ENCODE measurements around the gene SIGLEC10.
"Not testable (repeated sequence)": the region's sequence is repeated elsewhere in the genome, so short reads cannot be mapped to it uniquely, and the experiment has no call there.

SIGLEC10 gene, protein sequence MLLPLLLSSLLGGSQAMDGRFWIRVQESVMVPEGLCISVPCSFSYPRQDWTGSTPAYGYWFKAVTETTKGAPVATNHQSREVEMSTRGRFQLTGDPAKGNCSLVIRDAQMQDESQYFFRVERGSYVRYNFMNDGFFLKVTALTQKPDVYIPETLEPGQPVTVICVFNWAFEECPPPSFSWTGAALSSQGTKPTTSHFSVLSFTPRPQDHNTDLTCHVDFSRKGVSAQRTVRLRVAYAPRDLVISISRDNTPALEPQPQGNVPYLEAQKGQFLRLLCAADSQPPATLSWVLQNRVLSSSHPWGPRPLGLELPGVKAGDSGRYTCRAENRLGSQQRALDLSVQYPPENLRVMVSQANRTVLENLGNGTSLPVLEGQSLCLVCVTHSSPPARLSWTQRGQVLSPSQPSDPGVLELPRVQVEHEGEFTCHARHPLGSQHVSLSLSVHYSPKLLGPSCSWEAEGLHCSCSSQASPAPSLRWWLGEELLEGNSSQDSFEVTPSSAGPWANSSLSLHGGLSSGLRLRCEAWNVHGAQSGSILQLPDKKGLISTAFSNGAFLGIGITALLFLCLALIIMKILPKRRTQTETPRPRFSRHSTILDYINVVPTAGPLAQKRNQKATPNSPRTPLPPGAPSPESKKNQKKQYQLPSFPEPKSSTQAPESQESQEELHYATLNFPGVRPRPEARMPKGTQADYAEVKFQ

DNA sequence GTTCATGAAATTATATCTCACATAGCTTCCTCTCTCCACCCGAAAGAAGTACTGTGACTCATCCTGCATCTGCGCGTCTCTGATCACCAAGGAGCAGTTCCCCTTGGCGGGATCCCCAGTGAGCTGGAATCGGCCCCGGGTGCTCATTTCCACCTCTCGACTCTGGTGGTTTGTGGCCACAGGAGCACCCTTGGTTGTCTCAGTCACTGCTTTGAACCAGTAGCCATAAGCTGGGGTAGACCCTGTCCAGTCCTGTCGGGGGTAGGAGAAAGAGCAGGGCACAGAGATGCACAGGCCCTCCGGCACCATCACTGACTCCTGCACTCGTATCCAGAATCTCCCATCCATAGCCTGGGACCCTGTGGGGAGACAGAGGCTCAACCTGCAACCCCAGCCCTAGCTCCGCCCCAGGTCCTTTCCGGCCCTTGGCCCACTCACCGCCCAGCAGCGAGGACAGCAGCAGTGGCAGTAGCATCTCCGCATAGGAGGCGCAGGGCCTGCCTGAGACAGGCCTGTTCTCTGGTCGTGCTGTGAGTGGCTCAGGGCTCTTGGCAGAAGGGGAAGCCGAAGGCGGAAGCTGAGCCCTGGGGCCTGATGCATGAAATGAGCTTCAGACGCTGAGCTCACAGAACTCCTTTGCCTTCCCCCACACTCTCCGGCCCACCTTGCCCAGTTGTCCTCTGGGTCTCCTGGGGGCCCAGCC lies at the start of gene SIGLEC10:
SIGLEC10 (minus strand) TSS at position 536 of the 703 bp plus-strand sequence; CDS start at position 475, 61 bp downstream.
- DNase-seq, result no peak

DNA sequence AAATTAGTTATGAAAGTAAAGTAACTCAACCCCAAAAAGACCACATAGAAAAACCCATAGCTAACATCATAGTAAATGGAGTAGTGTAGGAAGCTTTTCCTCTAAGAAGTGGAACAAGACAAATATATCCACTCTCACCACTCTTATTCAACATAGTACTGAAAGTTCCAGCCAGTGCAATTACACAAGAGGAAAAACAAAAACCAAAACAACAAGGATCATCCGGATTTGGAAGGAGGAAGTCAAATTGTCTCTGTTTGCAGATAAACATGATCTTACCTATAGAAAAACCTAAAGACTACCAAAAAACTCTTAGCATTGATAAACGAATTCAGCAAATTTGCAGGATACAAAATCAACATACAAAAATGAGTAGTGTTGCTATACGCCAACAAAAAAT lies 49.3 kb upstream of the SIGLEC10 start:
- no peak for DNase-seq

DNA sequence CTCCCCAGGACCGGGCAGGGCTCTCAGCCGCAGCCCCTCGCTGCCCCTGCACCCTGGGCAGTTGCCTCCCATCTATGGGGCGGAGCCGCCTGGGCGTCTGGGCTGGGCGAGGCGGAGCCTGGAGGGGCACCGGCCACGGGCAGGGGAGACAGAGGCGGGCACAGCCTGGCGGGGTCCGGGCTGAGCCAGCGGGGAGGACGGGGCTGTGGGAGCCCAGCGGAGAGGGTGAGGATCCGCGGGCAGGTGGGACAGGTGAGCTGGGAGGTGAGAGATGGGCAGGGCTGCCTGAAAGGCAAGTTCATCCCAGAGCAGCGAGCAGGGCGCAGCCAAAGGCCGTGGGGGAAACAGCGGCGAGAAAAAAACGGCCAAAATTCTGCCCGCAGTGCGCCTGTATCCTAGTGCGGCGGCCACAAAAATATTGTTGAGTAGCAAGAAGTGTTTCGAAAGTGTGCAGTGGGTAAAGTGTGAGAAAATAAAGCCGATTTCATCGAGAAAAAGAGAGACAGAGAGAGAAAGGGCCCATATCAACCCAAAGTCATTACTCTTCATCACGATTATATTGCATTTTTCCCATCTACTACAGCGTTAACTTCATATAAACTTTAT lies 46.6 kb upstream of the SIGLEC10 start:
- not testable (repeated sequence) for DNase-seq

DNA sequence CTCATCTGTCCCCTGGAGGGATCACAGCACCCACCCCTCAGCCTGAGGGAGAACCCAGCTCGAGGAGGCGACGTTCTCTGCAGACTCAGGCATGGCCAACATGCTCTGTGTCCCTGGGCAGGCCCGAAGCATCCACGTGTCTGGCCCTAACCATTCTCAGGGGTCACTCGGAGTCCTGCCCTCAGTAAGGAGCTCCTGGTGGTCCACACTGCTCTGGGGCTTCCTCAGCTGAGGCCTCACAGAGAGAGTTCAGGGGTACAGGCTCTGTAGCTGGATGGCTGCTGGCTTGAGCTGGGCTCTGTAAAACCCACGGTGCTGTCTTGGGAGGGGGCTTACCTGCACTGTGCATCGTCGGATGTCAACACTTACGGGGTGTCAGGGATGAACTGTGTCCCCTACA lies 45.2 kb upstream of the SIGLEC10 start:
- DNase-seq, result no peak

DNA sequence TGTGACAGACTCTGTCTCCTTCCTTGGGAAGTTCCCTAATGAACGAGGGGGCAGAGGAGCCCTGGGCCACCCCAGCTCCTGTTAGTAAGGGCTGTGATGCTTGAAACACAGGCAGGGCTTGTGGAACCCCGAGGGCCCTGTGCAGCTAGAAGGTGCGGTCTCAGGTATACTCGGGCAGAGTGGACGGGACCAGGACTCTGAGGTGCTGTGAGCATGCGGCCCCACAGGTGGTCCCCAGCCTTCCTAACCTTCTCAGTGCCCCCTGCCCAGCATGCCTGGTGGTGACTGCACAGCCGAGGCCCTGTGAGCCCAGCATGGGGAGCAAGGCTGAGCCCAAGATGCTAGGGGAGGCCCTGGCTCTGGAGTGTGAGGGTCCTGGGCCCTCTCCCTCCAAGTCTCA lies 44.8 kb upstream of the SIGLEC10 start:
- DNase-seq, result no peak

DNA sequence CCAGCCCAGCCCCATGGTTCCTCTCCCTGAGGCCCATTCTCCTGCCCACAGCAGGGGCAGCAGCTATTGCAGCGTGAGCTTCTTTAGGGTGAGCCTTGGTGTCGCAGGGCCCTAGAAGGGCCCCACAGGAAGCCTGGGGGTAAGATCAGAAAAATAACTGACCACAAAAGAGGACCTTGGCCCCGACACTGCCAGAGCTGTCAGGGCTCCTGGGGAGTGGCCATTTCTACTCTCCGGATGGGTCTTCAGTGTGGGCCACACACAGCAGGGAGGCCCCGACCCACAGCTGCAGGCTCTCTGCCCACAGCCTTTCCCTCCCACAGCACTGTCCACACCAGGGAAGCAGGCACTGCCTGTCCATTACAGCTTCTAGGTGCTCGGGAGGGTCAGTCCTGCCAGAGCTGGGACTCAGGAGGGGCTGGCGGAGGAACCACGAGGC lies 44.3 kb upstream of the SIGLEC10 start:
- DNase-seq, result no peak

DNA sequence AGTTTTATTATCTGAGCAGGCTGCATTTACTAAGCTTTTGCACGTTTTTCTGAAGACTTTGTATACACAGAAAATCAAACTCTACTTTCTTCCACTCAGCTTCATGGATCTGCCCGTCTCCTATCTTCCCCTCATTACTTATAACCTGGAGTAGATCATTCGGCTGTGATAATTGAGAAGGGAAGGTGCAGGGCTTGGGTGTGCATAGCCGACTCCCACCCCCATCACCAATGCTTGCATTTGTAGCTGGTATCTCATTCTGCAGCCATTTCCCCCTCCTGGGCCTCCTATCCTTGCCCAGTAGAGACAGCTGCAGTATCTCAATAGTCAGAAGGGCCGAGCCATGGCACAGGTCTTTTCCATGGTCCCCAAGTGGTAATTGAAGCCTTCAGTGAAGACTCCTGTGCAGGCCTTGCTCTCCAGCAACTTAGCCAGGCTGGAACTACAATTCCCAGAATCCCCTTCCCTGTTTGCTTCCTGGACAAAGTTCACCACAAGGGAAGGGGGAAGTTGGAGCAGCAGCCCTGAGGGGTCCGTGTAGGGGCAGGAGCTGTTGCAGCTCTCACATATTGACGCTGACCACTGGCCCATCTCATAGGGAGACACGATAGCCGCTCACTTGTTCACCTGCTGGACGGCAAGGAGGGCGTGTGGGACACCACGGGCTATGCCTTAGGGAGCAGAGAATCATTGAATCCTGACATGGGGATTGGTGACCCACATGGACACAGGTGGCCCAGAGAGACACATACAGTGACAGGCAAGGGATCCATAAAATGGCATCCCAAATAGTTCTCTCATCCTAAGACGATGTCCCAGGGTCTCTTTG lies 42.9 kb upstream of the SIGLEC10 start:
- no peak for DNase-seq

DNA sequence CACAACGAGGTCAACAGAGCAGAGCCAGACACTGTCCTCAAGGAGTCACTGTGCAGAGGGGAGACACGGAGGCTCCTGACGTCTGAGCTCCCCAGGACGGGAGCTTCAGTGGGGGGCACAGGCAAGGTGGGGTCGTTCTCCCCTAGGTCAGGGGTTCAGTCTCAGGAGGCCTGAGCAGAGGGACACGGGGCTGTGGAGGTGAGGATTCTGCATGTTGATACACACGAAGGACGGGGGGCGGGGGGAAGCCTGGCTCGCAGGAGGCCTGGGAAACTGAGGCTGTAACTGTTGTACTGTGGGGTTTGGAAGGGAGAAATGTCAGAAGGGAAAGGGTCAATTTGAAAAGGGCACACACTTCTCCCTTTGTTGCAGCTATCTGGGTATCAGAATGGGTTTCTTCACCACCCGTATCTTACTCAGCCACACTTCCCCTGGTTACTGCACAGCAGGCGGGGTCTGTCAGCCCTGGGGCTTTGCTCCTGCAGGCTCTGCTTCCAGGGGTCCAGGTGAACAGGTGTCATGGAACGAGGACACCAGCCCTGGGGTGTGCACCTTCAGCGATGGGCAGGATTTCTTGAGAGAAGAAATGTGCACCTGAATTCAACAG lies 41.6 kb upstream of the SIGLEC10 start:
- no peak for DNase-seq

DNA sequence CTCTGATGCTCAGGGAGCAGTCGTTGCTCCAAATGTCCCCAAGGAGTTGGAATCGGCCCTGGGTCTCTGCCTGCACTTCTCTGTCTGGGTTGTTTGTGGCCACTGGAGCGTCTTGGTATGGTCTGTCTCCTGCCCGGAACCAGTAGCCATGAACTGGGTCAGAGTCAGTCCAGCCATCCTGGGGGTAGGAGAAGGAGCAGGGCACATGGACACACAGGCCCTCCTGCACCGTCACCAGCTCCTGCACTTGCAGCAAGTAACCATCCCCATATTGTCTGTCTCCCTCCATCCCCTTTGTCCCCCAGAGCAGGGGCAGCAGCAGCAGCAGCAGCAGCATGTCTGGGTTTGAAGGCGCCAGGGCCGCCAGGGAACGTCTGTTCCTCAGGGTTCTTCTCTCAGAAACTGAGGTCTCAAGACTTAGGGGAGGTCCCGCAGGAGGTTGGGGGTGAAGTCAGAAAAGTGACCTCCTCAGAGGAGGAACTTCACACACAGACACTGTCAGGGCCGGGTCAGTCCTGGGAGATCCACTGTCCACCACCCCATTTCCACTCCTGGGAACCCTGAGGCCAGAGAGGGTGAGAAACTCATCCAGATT lies 40.7 kb upstream of the SIGLEC10 start, which contains the start of gene SIGLEC8:
SIGLEC8 (minus strand) TSS at position 404 of the 595 bp plus-strand sequence; CDS start at position 337, 67 bp downstream.
- DNase-seq, result no peak

DNA sequence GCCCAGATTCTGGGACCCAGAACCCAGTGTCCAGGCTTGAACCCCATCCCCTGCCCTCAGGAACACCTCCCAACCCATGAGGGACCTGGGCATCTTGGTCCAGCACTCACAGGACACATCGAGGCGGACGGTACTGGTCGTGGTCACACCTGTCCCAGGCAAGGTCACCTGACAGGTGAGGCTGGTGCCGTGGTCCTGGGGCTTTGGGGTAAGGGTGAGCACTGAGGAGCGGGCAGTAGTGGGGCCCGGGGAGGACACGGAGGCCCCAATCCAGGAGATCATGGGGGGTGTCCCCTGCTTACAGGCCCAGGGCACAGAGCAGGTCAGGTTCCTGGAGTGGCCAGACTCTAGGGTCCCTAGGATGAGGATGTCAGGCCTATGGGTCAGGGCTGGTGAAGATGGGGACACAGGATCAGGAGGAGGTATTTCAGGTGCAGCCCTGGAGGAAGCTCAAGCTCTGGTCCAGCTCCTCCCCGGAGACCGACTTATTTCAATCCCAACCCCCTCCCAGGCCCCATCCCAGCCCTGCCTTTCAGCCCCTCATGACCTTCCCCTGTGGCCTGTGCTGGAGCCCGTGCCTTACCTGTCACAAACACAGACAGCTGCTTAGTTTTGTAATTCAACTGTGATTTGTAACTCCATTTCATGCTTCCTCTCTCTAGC lies 40.0 kb upstream of the SIGLEC10 start:
- no peak for DNase-seq

DNA sequence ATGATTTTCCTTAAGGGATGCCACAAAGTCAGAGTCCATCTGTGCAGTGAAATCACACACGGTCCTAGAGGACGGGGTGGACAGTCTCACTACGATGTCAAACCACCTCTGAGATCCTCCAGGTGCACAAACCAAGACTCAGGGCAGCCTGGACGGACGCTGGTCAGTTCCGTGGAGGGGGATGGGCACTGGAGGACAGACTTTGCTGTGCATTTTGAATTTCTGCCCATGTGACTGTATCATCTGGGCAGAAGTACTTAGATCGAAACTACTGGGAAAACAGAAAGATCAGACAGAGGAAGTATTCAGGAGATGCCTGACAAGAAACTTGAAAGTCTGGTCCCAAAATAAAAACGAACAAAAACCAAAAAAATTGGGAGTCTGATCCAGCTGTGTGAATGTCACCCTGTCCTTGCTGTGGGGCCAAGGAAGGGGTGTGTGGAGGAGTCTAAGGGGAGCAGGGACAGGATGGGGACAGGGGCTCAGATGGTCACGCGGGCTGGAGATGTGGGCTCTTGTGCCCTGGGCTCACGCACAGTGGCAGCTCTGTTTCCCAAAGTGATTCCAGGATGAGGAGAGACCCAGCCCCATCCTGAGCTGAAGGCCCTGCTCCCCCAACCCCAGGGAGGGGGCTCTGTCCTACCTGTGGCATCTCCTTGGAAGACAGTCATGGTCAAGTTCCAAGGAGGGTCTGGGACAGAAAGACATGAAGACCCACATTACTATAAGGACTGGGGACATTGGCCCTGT lies 39.3 kb upstream of the SIGLEC10 start:
- no peak for DNase-seq

DNA sequence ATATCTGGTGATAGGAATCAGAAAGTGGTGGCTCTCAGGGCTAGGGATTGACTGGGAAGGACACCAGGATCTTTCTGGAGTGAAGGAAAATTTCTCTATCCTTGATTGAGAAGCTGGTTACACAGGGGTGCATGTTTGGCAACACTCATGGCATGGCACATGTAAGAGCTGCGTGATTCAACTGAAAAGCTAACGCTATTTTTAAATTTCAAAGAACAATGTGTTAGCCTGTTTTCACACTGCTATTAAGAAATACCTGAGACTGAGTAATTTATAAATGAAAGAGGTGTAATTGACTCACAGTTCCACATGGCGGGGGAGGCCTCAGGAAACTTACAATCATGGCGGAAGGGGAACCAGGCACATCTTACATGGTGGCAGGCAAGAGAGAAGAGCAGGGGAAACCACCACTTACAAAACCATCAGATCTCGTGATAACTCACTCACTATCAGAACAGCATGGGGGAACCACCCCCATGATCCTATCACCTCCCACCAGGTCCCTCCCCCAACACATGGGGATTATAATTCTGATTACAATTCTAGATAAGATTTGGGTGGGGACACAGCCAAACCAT lies 33.4 kb upstream of the SIGLEC10 start:
- no peak for DNase-seq

DNA sequence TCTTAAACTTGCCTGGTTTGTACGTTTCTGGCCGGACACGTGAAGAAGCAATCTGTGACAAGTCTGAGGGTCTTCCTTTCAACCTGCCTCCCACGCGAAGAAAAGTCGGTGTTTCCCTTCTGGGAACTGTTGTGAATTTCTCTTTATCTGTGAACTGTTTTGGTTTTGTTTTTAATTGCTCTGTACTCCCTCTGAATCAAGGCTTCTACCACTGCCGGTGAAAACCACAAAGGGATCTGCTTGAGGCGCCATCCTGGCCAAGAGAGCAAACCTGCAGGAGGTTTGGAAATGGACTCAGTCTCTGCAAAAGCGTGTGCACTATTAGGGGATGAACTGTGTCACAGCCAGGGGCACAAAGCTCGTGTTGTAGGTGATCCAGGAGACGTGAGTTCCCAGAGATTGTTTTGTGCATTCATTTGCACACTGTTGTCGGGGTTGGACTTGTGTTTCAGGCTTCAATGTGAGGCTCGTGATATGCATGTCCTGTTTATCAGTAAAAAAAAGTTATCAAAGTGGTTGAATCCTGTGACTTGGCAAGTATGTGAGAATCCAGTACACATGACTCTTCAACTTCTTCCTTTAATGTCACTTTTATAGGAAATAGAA lies 31.1 kb upstream of the SIGLEC10 start:
- no peak for DNase-seq

DNA sequence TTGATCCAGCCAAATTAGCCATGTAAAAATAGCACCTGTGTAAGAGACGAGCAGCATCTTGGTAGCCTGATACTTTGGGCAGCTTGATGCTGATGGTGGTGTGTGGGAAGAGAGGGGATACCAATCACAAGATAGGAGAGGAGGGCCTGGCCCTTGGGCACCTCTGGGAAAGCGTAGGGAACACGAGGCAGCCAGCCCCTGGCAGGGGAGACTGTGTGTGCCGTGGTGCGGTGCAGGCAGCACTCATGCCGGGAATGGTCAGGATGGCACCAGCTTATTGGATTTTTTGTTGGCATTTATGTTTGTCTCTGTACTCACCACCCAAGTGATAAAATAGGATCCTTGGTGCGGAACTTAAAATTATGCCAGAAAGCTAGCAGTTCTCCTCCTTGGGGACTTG lies 30.6 kb upstream of the SIGLEC10 start:
- DNase-seq, result no peak

DNA sequence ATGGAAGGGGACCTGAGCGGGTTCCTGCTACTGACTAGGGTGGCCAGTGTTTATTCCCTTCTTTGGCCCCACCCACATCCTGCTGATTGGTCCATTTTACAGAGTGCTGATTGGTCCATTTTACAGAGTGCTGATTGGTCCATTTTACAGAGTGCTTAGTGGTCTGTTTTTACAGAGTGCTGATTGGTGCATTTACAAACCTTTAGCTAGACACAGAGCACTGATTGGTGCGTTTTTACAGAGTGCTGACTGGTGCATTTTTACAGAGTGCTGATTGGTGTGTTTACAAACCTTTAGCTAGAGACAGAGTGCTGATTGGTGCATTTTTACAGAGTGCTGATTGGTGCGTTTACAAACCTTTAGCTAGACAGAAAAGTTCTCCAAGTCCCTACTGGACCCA lies 30.1 kb upstream of the SIGLEC10 start:
- DNase-seq, result not testable (repeated sequence)

DNA sequence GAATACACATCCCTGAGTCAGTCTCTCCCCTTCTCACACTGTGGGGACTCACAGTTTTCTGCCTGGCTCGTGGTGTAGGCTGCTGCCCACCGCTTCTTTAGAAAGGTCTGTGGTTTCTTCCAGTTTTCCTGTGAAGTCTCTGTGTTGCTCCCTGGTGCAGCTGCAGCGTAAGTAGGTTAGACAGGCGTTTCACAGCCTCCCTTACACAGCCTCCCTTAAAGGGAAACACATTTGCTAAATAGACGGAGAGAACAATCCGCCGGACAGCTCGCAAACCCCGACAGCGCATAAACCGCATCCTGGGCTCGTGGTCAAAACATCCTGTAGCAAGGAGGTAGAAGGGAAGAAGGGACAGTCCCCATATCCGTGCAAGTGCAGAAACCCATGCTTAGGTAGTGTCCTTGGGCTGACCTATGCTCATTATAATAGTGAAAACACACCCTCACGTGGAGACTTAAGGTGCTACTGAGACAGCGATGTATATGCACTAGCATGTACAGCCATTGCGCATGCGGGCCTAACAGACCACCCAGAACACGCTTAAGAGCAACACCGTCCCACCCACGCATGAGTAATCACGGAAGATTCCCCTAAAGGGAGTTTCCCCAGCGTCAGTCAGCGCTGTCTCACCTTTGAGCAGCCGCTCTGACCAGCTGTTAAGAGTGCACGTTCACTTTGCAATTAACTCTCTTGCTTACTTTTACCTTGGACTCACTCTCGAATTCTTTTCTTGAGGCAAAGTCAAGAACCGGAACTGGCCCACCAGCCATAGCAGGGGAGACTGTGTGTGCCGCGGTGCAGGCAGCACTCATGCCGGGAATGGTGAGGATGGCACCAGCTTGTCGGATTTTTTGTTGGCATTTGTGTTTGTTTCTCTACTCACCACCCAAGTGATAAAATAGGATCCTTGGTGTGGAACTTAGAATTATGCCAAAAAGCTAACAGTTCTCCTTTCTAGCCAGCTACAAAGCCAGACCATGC lies 24.3 kb upstream of the SIGLEC10 start:
- DNase-seq, result no peak

DNA sequence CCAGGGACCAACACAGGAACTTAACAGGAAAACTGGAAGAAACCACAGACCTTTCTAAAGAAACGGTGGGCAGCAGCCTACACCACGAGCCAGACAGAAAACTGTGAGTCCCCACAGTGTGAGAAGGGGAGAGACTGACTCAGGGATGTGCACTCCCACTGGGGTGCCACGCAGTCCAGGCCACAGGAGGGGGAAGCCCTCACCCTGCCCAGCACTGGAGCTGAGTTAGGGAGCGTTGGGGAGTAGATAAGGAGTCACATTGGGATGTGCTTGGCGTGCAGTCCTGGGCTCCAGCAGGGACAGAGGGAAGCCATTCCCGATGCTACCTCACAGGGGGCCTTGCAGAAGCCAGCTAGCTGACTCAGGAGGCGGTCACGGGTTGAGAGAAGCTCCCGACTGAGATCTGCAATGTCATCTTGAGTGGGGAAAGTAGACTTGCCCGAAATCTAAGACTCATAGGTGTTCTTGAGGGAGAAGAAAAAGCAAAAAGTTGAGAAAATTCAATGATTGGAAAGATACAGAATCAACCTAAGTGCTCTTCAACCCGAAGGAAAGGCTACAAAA lies 23.5 kb upstream of the SIGLEC10 start:
- DNase-seq, result no peak

DNA sequence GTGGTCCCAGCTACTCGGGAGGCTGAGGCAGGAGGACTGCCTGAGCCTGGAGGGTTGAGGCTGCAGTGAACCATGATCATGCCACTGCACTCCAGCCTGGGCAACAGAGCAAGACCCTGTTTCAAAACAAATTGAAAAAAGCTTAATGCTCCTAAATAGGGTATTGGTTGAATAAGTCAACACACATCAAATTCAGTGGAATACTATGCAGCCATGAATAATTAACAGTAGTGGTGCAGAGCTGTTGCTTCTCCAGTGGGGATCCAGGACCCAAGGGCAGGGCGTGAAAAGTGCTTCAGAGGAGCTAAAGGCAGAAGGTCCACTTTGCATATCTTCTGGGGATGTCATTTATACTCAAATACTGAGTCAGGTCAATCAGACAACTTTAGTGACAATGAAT lies 22.6 kb upstream of the SIGLEC10 start:
- DNase-seq, result no peak

All from NCI-H510A treated with DMSO at 0.1 percent for 48 hours (cell line).